ENCODE measurements around the gene RIMS1. TPM values are rescaled to one million over a fixed set of nuclear protein-coding genes. Genes with fewer than 3 reads are reported as not detected.

The RIMS1 gene
- total RNA-seq, 4 donors from 2014 or later: 0.54 to 5.0 TPM; not detected in 2

DNA sequence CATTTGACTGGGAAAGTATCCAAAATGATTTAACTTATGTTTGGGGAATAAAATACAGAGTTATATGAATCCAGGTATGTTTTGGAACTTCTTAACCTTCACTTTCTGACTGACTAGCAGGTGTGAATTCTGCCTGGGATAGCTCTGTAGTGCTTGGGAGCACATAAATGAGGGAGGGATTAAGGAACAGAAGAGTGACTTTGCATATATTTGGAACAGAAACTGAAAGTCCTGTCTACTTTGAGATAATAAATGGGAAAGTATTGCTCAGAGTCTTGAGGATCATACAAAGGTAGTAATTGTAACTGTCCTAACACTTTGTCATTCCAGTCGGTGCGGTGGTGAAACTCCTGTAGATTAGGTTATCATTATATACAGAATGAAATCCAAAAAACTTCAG lies 317.6 kb downstream of the RIMS1 start:
- Histone ChIP-seq H3K4me3 (no peak overlapping the region), H3K4me1 (no peaks in the 10 kb centered on the region), H3K27me3 (no peaks in the 10 kb centered on the region), H3K27ac (no peak overlapping the region), H3K9me3 (no peaks in the 10 kb centered on the region), H3K36me3 (no peaks in the 10 kb centered on the region)
- TF ChIP-seq, protein P1, sequence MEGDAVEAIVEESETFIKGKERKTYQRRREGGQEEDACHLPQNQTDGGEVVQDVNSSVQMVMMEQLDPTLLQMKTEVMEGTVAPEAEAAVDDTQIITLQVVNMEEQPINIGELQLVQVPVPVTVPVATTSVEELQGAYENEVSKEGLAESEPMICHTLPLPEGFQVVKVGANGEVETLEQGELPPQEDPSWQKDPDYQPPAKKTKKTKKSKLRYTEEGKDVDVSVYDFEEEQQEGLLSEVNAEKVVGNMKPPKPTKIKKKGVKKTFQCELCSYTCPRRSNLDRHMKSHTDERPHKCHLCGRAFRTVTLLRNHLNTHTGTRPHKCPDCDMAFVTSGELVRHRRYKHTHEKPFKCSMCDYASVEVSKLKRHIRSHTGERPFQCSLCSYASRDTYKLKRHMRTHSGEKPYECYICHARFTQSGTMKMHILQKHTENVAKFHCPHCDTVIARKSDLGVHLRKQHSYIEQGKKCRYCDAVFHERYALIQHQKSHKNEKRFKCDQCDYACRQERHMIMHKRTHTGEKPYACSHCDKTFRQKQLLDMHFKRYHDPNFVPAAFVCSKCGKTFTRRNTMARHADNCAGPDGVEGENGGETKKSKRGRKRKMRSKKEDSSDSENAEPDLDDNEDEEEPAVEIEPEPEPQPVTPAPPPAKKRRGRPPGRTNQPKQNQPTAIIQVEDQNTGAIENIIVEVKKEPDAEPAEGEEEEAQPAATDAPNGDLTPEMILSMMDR (IDR thresholded peaks at IDR 0.05): no peak
- no peak for TF ChIP-seq POLR2A (IDR thresholded peaks at IDR 0.05)
- DNase-seq: no peak

DNA sequence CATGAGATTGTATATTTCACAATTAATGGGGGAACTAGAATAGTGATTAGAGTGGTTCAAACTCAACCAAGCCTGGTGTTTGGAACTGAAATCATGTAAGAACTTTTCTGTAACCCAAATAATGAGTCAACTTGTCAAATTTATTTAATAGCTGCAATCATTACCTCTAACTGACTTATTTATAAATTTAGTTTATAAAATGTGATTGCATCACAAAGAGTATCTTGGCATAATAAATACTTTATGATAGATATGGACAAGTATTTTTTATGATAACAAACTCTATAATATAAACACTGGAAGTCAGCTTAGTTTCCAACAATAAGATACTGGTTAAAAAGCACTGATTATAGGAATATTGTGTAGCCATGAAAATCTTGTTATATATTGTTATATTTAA lies 319.1 kb downstream of the RIMS1 start:
- Histone ChIP-seq H3K27me3 (no peaks in the 10 kb centered on the region), H3K4me1 (no peaks in the 10 kb centered on the region), H3K27ac (no peak overlapping the region), H3K4me3 (no peak overlapping the region), H3K9me3 (no peaks in the 10 kb centered on the region), H3K36me3 (no peaks in the 10 kb centered on the region)
- no peak for TF ChIP-seq POLR2A (IDR thresholded peaks at IDR 0.05)
- TF ChIP-seq, protein P1 (IDR thresholded peaks at IDR 0.05): no peak
- no peak for DNase-seq

DNA sequence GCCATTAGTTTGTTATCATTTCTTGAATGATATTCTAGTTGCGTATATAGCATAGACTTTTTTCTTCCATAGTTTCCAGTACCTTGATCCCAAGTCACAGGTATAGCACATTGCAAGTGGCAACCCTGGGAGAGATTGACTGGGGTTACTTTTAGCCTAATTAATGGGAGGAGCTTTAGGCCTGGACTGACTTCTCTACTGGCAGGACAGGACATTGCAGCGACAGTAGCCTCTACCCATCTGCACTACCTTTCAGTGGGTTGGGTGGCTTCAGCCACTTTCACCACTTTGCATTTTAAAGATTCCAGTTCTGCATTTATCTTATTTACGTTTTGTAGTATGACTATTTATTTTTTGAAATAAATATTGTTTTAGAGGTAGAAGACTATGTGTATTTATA lies 320.3 kb downstream of the RIMS1 start:
- H3K4me1 ChIP-seq: no peaks in the 10 kb centered on the region
- no peak for TF ChIP-seq POLR2A (IDR thresholded peaks at IDR 0.05)
- TF ChIP-seq, protein P1 (IDR thresholded peaks at IDR 0.05): no peak
- no peaks in the 10 kb centered on the region for H3K9me3 ChIP-seq
- no peak overlapping the region for H3K4me3 ChIP-seq
- DNase-seq: no peak
- H3K27me3 ChIP-seq: no peaks in the 10 kb centered on the region
- no peaks in the 10 kb centered on the region for H3K36me3 ChIP-seq
- H3K27ac ChIP-seq: no peak overlapping the region

DNA sequence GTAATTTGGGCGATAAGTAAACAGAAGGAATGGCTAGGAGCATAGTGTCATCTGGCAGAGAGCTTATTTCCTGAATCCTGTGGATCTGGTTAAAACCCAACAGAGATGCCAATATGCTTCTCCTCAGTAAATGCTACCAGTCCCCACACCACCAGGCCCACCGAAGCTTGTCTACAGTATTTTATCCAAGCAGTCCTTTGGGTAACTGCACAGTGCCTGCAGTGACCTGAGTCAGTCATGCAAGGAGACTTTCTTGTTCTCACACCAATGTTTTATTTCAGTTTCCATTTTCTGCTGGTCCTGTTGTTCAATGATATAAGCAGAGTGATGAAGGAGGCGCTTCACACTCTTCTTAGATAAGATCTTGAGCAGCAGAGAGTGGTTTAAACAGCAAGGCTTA lies 326.3 kb downstream of the RIMS1 start:
- H3K9me3 ChIP-seq: no peaks in the 10 kb centered on the region
- H3K27ac ChIP-seq: no peak overlapping the region
- TF ChIP-seq POLR2A (IDR thresholded peaks at IDR 0.05): no peak

DNA sequence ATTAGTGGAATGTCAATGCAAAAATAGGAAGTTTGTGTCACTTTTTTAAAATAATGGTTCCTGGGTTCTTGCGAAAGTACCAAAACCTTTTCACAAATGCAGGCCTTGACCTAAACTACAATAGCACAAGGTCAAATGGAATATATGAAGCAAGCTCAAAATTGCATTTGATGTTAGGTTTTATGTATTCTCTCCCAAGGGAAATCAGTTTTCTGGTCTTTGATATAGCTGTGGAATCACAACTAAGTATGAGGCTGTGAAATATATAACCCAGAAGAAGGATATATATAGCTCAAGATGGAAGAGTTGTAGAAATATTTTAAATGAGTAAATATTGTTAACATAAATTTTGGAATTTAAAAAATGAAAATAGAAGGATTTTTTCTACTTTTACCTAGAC lies 327.3 kb downstream of the RIMS1 start:
- Histone ChIP-seq H3K27ac (no peak overlapping the region), H3K4me3 (no peak overlapping the region), H3K27me3 (no peaks in the 10 kb centered on the region), H3K9me3 (no peaks in the 10 kb centered on the region), H3K36me3 (no peaks in the 10 kb centered on the region), H3K4me1 (no peaks in the 10 kb centered on the region)
- no peak for TF ChIP-seq POLR2A (IDR thresholded peaks at IDR 0.05)
- TF ChIP-seq, protein P1 (IDR thresholded peaks at IDR 0.05): no peak
- no peak for DNase-seq

More for the DNA sequence above, 326.3 kb downstream of the RIMS1 start:
- Histone ChIP-seq H3K4me1 (no peaks in the 10 kb centered on the region), H3K36me3 (no peaks in the 10 kb centered on the region), H3K4me3 (no peak overlapping the region), H3K27me3 (no peaks in the 10 kb centered on the region)
- no peak for DNase-seq

DNA sequence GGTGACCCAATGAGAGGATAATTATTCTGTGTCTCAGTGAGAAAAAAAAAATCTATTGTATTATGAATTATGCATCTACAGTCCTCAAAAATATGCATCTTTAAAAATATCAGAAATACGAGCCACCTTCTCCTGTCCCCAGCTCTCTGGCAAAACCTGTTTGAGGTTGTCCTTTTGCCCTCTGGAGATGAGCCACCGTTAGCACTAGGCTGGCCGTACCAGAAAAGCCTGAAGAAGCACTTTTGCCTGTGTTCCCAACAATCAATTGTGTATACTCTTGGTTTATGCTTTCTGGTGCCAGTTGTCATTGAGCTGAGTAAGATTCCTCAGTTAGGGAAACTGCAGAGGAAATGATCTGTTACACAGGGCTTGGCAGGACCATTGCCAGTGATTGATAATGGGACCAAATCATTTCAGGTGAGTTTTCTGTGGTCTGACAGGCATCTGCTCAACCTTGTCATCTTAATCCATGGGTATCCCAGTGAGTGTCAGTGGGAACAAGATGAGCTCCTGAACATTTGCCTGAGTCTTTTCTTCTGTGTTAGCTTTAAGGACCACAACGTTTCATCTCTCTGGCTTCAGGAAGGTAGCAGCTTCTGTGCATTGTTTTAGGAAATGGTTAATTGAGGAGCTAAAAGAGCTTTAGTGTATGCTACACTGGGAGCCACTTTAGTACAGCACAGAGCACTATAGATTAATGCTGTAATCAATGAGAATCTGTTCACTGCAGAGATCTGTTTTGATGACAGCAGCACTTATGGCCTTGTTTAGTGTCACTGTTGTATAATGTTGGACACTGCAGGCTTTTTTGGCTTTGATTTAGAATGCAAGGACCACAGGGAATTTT lies 330.1 kb downstream of the RIMS1 start:
- DNase-seq: no peak
- Histone ChIP-seq H3K9me3 (no peaks in the 10 kb centered on the region), H3K4me3 (no peak overlapping the region), H3K27ac (no peak overlapping the region), H3K27me3 (no peaks in the 10 kb centered on the region), H3K4me1 (no peaks in the 10 kb centered on the region), H3K36me3 (no peaks in the 10 kb centered on the region)
- no peak for TF ChIP-seq POLR2A (IDR thresholded peaks at IDR 0.05)
- TF ChIP-seq, protein P1 (IDR thresholded peaks at IDR 0.05): no peak
